Body of pancreas (tissue), 4 donors: ENCODE measurements around the gene SH3TC1.

Source experiments
- POLR2A ChIP-seq, 3 donors: fragments of 450-650 bp; IDR thresholded peaks; one replicate each; pipeline ENCODE4 v1.6.1; 2016; ENCODE audit warnings: antibody characterized with exemption in 3 of 3, mild to moderate bottlenecking in 2 of 3
- TF ChIP-seq, protein P1 (sequence below), 7 experiments: fragments of 450-650 bp in 4 of 7; fragments of 200-600 bp in 3 of 7; sonication (generic) in 3 of 7; IDR thresholded peaks; one replicate each; pipeline ENCODE4 v1.5.1; 2016 to 2019; ENCODE audit warnings: antibody characterized with exemption in 7 of 7

- TF ChIP-seq, protein P1, sequence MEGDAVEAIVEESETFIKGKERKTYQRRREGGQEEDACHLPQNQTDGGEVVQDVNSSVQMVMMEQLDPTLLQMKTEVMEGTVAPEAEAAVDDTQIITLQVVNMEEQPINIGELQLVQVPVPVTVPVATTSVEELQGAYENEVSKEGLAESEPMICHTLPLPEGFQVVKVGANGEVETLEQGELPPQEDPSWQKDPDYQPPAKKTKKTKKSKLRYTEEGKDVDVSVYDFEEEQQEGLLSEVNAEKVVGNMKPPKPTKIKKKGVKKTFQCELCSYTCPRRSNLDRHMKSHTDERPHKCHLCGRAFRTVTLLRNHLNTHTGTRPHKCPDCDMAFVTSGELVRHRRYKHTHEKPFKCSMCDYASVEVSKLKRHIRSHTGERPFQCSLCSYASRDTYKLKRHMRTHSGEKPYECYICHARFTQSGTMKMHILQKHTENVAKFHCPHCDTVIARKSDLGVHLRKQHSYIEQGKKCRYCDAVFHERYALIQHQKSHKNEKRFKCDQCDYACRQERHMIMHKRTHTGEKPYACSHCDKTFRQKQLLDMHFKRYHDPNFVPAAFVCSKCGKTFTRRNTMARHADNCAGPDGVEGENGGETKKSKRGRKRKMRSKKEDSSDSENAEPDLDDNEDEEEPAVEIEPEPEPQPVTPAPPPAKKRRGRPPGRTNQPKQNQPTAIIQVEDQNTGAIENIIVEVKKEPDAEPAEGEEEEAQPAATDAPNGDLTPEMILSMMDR (IDR thresholded peaks at IDR 0.05), result no peak
- TF ChIP-seq POLR2A (IDR thresholded peaks at IDR 0.05), result no peak
Measured at GRCh38 chr4:8185930-8186329, 13.2 kb upstream of the SH3TC1 start.
